Left colon (tissue), 2 donors: ENCODE results near the gene AAMDC. TPM values are rescaled to one million over a fixed set of nuclear protein-coding genes. Genes with fewer than 3 reads are reported as not detected.

Experiments used
- total RNA-seq, 2 donors: library from RNA; stranded (reverse); fragmentation: NEBNext Ultra II Directional; extraction: Animal tissue kit (Norgen Biotek cat#: 25700); gene quantifications; one replicate each; pipeline ENCODE4 v1.2.1, GENCODE V29; 2021
- donor health status: DM: no; HTN: no; CAD: no.
- donor health status: DM: yes; HTN: yes; CAD: no.

AAMDC gene
- total RNA-seq, 2 donors from 2014 or later: 20.6 to 36.1 TPM

Other genes starting within 250 kb of the AAMDC start
- gene AQP11, start 231.2 kb upstream of the AAMDC start, total RNA-seq: 1 to 10 TPM; 4.0 to 7.1 TPM
- 10 to 100 TPM; 73.9 to 74.1 TPM for gene CLNS1A, start 183.3 kb upstream of the AAMDC start, total RNA-seq
- 10 to 100 TPM; 47.5 to 47.7 TPM for gene RSF1, start 422 bp upstream of the AAMDC start, total RNA-seq
- 10 to 100 TPM; 23.2 to 23.4 TPM for gene INTS4, start 173.5 kb downstream of the AAMDC start, total RNA-seq
- gene KCTD14, start 202.1 kb downstream of the AAMDC start, total RNA-seq: 10 to 100 TPM; 11.9 to 13.8 TPM
- gene THRSP, start 242.7 kb downstream of the AAMDC start, total RNA-seq: under 1 TPM in 1 of 2 donors, not detected in 1; 0.22 TPM